Pancreas (tissue), 10 donors: ENCODE data around the gene RAD17. TPM values are rescaled to one million over a fixed set of nuclear protein-coding genes. Genes with fewer than 3 reads are reported as not detected.
A peak's percentile ranks its signal among the peaks of the same experiment; 100 is the strongest.

ENCODE experiments used
- ATAC-seq, 4 donors: fragments of 200-7000 bp; cut with Tn5 transposase; one replicate each; pipeline versions ENCODE4 v1.8.0 to v1.9.1; 2020; ENCODE audit warnings: mild to moderate bottlenecking in 4 of 4, moderate library complexity in 4 of 4
- DNase-seq, 6 donors: peaks; one replicate each; pipeline ENCODE4 v3.0.0-alpha.2; 2020
- FAIRE-seq: peaks from 2 replicates; lab custom pipeline; 2012; peaks lifted over from hg19 to GRCh38; lab: Jason Lieb, UNC
- H3K27ac ChIP-seq, 4 donors: fragments of 200-600 bp; sonication (generic); 1 replicate in 3 of 4; 2 replicates in 1 of 4; pipeline versions ENCODE4 v1.5.0 to v1.8.0; 2020
- H3K27me3 ChIP-seq, 4 donors: fragments of 200-600 bp; one replicate each; pipeline ENCODE4 v1.8.0; 2021
- H3K36me3 ChIP-seq, 3 donors: fragments of 200-600 bp; sonication (generic) in 1 of 3; one replicate each; pipeline versions ENCODE4 v1.5.0 to v1.8.0; 2020 to 2021
- H3K4me1 ChIP-seq, 3 donors: fragments of 200-600 bp; one replicate each; pipeline ENCODE4 v1.8.0; 2021
- H3K4me3 ChIP-seq, 4 donors: fragments of 200-600 bp; sonication (generic) in 2 of 4; one replicate each; pipeline versions ENCODE4 v1.5.0 to v1.8.0; 2020 to 2021
- H3K9me3 ChIP-seq, 4 donors: fragments of 200-600 bp; one replicate each; pipeline ENCODE4 v1.8.0; 2021
- CTCF ChIP-seq, 4 donors: fragments of 200-600 bp; sonication (generic) in 3 of 4; IDR thresholded peaks; one replicate each; pipeline versions ENCODE4 v1.5.0 to v1.8.0; 2021; ENCODE audit warnings: antibody characterized with exemption in 4 of 4
- WGBS, 2 donors: extraction: QIAGEN DNeasy Blood & Tissue Kit; methylation state at CpG; one replicate each; pipeline ENCODE4 v1.1.7; 2013; 5-methylcytosine and 5-hydroxymethylcytosine counted together
- intact Hi-C, 3 donors: fragments of 100-400 bp; cut with DNase I; formaldehyde crosslinking; loops; one replicate each; pipeline versions ENCODE4 v1.11.1 to v1.14.2; 2022
- polyA plus RNA-seq, 2 donors: library from polyadenylated mRNA; stranded (reverse); fragments of 200-250 nt; gene quantifications; one replicate each; pipeline ENCODE4 v1.2.3, GENCODE V29; 2013
- total RNA-seq, 6 donors: library from RNA; stranded (reverse); fragmentation: NEBNext Ultra II Directional in 4 of 6; extraction: Animal tissue kit (Norgen Biotek cat#: 25700) in 4 of 6; gene quantifications; one replicate each; pipeline versions ENCODE4 v1.2.1 to v1.2.4, GENCODE V29; 2021 to 2023
- donor health status: healthy with polysubstance abuse.
- donor health status: DM: no; HTN: no; CAD: no; lungs with moderate emphysema.
- donor health status: DM: no; HTN: no; CAD: no.
- donor health status: control.
- donor health status: control.
- donor health status: Bipolar disorder and iron deficiency.
- donor health status: DM: yes; HTN: yes; CAD: no.
- donor health status: DM: no; HTN: no; CAD: no.
- donor health status: DM: no; HTN: no; CAD: no.
- donor health status: DM: yes; HTN: yes; CAD: no.

The RAD17 gene
- total and polyA plus RNA-seq, 8 donors = 8.0 to 16.8 (median 11.3) TPM

GRCh38 chr5:69404659-69405330 lies 35.2 kb downstream of the RAD17 start:
- Histone ChIP-seq H3K36me3 (peaks cover 0 to 19% (median 3%) of the 10 kb centered on the region in 3 donors), H3K27me3 (no peaks in the 10 kb centered on the region), H3K4me3 (no peak overlapping the region), H3K4me1 (no peaks in the 10 kb centered on the region), H3K9me3 (no peaks in the 10 kb centered on the region), H3K27ac (no peak overlapping the region)
- intact Hi-C loops = no loop called here
- 90% methylated on average over 15 of the region's 15 CpGs for WGBS, 2 donors
- no peak for FAIRE-seq
- no peak for TF ChIP-seq CTCF (IDR thresholded peaks at IDR 0.05)
- no peak for ATAC-seq
- no peak for DNase-seq

GRCh38 chr5:69414885-69415583 lies 45.4 kb downstream of the RAD17 start, which contains the start of gene MARVELD2:
TSS of gene MARVELD2 (plus strand) at chr5:69415116. CDS start at chr5:69419386, 4,270 bp downstream.
- peak; percentile 96 to 98 (median 96) for DNase-seq
- TF ChIP-seq CTCF (IDR thresholded peaks at IDR 0.05) = peak; percentile 25 to 48 (median 34)
- Histone ChIP-seq H3K36me3 (peaks cover 0 to 11% (median 0%) of the 10 kb centered on the region in 3 donors), H3K27me3 (no peaks in the 10 kb centered on the region), H3K9me3 (no peaks in the 10 kb centered on the region), H3K4me3 (peak within 1 kb of the TSS; percentile 38 to 66 (median 60)), H3K27ac (peak within 1 kb of the TSS; percentile 82 to 91 (median 88)), H3K4me1 (peaks cover 0 to 11% (median 4%) of the 10 kb centered on the region in 3 donors)
- no peak for FAIRE-seq
- intact Hi-C loops = loop anchor here in 1 of 3 donors (5.0 kb wide), 1 partner anchor 37 kb away; no protein-coding TSS in a partner anchor
- peak; percentile 93 to 97 (median 96) for ATAC-seq
- WGBS, 2 donors = 4% methylated on average over 60 to 78 of the region's 78 CpGs

- DNase-seq (peak; percentile 26 to 66 (median 52)), ATAC-seq (peak; percentile 44 to 69 (median 61)), FAIRE-seq (no peak)
- Histone ChIP-seq H3K27me3 (no peaks in the 10 kb centered on the region), H3K9me3 (no peaks in the 10 kb centered on the region), H3K27ac (peak overlapping the region; percentile 82 to 91 (median 88)), H3K36me3 (peaks cover 0 to 14% (median 0%) of the 10 kb centered on the region in 3 donors), H3K4me1 (peaks cover 0 to 12% (median 4%) of the 10 kb centered on the region in 3 donors), H3K4me3 (peak overlapping the region; percentile 38 to 66 (median 60))
- no peak for TF ChIP-seq CTCF (IDR thresholded peaks at IDR 0.05)
- WGBS, 2 donors = 8 to 13% methylated on average over 18 of the region's 18 CpGs
- intact Hi-C loops = loop anchor here in 1 of 3 donors (5.0 kb wide), 1 partner anchor 37 kb away; no protein-coding TSS in a partner anchor
Observed at GRCh38 chr5:69415584-69415958, 46.0 kb downstream of the RAD17 start.

GRCh38 chr5:69416180-69416579 lies 46.6 kb downstream of the RAD17 start:
- peak overlapping the region in 3 of 4 donors; percentile 86 to 91 (median 90) for H3K27ac ChIP-seq
- intact Hi-C loops = loop anchor here in 1 of 3 donors (5.0 kb wide), 1 partner anchor 36 kb away; no protein-coding TSS in a partner anchor
- peak in 2 of 4 donors; percentile 15 to 22 for ATAC-seq
- DNase-seq = no peak
- H3K9me3 ChIP-seq = no peaks in the 10 kb centered on the region
- peaks cover 0 to 14% (median 0%) of the 10 kb centered on the region in 3 donors for H3K36me3 ChIP-seq
- H3K4me1 ChIP-seq = peaks cover 0 to 17% (median 4%) of the 10 kb centered on the region in 3 donors
- H3K4me3 ChIP-seq = peak overlapping the region; percentile 38 to 66 (median 60)
- no peak for TF ChIP-seq CTCF (IDR thresholded peaks at IDR 0.05)
- 18 to 21% methylated on average over 6 of the region's 6 CpGs for WGBS, 2 donors
- no peak for FAIRE-seq
- no peaks in the 10 kb centered on the region for H3K27me3 ChIP-seq
